GM12878 (cell line): ENCODE results near the gene CLEC16A. TPM values are rescaled to one million over a fixed set of nuclear protein-coding genes. Genes with fewer than 3 reads are reported as not detected.

Source experiments
- ATAC-seq: fragments of 200-7000 bp; cut with Tn5 transposase; 3 replicates; pipeline ENCODE4 v1.9.1; 2020; ENCODE audit warnings: mild to moderate bottlenecking, moderate library complexity
- BruUV-seq: library from RNA; stranded (reverse); fragments of 400-500 nt; replicated peaks from 2 replicates; lab custom pipeline; 2021; lab: Mats Ljungman, UMichigan
- CTCF ChIA-PET: fragments of 300-600 bp; sonication (Branson Sonifier 250); formaldehyde crosslinking; extraction: SDS; loops from one replicate; lab custom pipeline; 2021; ENCODE audit warnings: inconsistent platforms; lab: Yijun Ruan, JAX
- POLR2A ChIA-PET: fragments of 350-600 bp; formaldehyde crosslinking; extraction: SDS; loops from one replicate; lab custom pipeline; 2021; ENCODE audit warnings: inconsistent platforms; lab: Charles Lee
- RAD21 ChIA-PET: fragments of 300-600 bp; sonication (Branson Sonifier 250); formaldehyde crosslinking; loops from one replicate; lab custom pipeline; 2023; ENCODE audit warnings: antibody characterized with exemption; ENCODE audit not compliant: unreplicated experiment; lab: Charles Lee
- SMC1A ChIA-PET: fragments of 300-600 bp; sonication (Branson Sonifier 250); formaldehyde crosslinking; loops from one replicate; lab custom pipeline; 2023; ENCODE audit not compliant: unreplicated experiment, uncharacterized antibody; lab: Charles Lee
- DNase-seq: peaks from one replicate; pipeline ENCODE4 v3.0.0-alpha.2; 2011; ENCODE audit warnings: low read depth, low spot score
- FAIRE-seq: peaks from 3 replicates; lab custom pipeline; 2011; peaks lifted over from hg19 to GRCh38; lab: Jason Lieb, UNC
- H2AFZ ChIP-seq: 2 replicates; pipeline ENCODE4 v1.6.0; 2011; ENCODE audit warnings: low read depth, low read length, control low read depth; ENCODE audit not compliant: control insufficient read depth
- H3K27ac ChIP-seq: 2 replicates; pipeline ENCODE4 v1.5.1; 2011; ENCODE audit warnings: control low read depth; ENCODE audit not compliant: control insufficient read depth, insufficient read depth
- H3K27me3 ChIP-seq, 2 experiments: replicated peaks in 1 of 2; 2 replicates each; pipeline versions ENCODE4 v1.6.0 to v1.6.1; 2011; ENCODE audit warnings: low read length in 1 of 2; ENCODE audit not compliant: control insufficient read depth in 2 of 2, insufficient read depth in 2 of 2
- H3K36me3 ChIP-seq, 2 experiments: 2 replicates each; pipeline ENCODE4 v1.5.1; 2011; ENCODE audit warnings: low read length in 1 of 2; ENCODE audit not compliant: control insufficient read depth in 2 of 2, insufficient read depth in 2 of 2
- H3K4me1 ChIP-seq: 2 replicates; pipeline ENCODE4 v1.6.1; 2011; ENCODE audit warnings: mild to moderate bottlenecking, low read length, moderate library complexity, mixed read lengths; ENCODE audit not compliant: control insufficient read depth, insufficient read depth
- H3K4me2 ChIP-seq: 2 replicates; pipeline ENCODE4 v1.6.0; 2011; ENCODE audit warnings: control low read depth; ENCODE audit not compliant: control insufficient read depth, insufficient read depth
- H3K4me3 ChIP-seq: fragments of 200-600 bp; sonication (generic); 2 replicates; pipeline ENCODE4 v1.5.1; 2016
- H3K79me2 ChIP-seq: 2 replicates; pipeline ENCODE4 v1.6.0; 2011; ENCODE audit warnings: low read length; ENCODE audit not compliant: control insufficient read depth, insufficient read depth
- H3K9ac ChIP-seq: 2 replicates; pipeline ENCODE4 v1.8.0; 2011; ENCODE audit warnings: low read length, control low read depth, mixed read lengths; ENCODE audit not compliant: control insufficient read depth, insufficient read depth
- H3K9me3 ChIP-seq: replicated peaks from 3 replicates; pipeline ENCODE4 v1.5.1; 2011; ENCODE audit warnings: mild to moderate bottlenecking, low read length; ENCODE audit not compliant: control insufficient read depth, insufficient read depth
- H4K20me1 ChIP-seq: 2 replicates; pipeline ENCODE4 v1.6.0; 2011; ENCODE audit not compliant: control insufficient read depth, insufficient read depth
- MEF2A ChIP-seq: IDR thresholded peaks from 2 replicates; pipeline ENCODE4 v1.6.1; 2011; ENCODE audit warnings: low read depth, mild to moderate bottlenecking, low read length, moderate library complexity; ENCODE audit not compliant: insufficient read depth
- WGBS: methylation state at CpG from one replicate; pipeline ENCODE4 v1.1.6; 2016; ENCODE audit warnings: low lambda C conversion rate; ENCODE audit not compliant: insufficient replicate concordance, insufficient coverage; ENCODE audit errors: missing lambda C conversion rate; 5-methylcytosine and 5-hydroxymethylcytosine counted together
- in situ Hi-C: fragments of 300-500 bp; cut with MboI; formaldehyde crosslinking; loops from 9 replicates; pipeline ENCODE4 v1.14.3; 2018; ENCODE audit warnings: mixed read lengths
- intact Hi-C: fragments of 100-400 bp; cut with micrococcal nuclease; formaldehyde crosslinking; loops from one replicate; pipeline ENCODE4 v1.14.2; 2022; ENCODE audit not compliant: unreplicated experiment
- polyA plus RNA-seq, 11 experiments: library from polyadenylated mRNA; depleted of rRNA in 4 of 11; unstranded in 6 of 11; stranded (reverse) in 5 of 11; fragments of >200 nt; fragmentation: Nextera tagmentation in 4 of 11; fragmentation: Illumina TruSeq in 1 of 11; extraction: Ambion mirVana in 4 of 11; extraction: Trizol in 1 of 11; gene quantifications; 1 replicate in 1 of 11; 2 replicates in 10 of 11; pipeline versions ENCODE4 v1.2.1 to v1.2.3, GENCODE V29; 2011 to 2016; ENCODE audit warnings: inconsistent platforms in 2 of 11, missing spikeins in 2 of 11, low read depth in 1 of 11
- total RNA-seq, 4 experiments: library from RNA; depleted of rRNA in 3 of 4; stranded (reverse); fragments of >200 nt in 3 of 4; fragmentation: Illumina TruSeq in 1 of 4; extraction: Trizol in 1 of 4; gene quantifications; 2 replicates each; pipeline versions ENCODE4 v1.2.1 to v1.2.3, GENCODE V29; 2013 to 2021
- TF ChIP-seq, protein P1 (sequence below): fragments of 450-650 bp; IDR thresholded peaks from 2 replicates; pipeline ENCODE4 v1.6.1; 2017; ENCODE audit warnings: mild to moderate bottlenecking, moderate library complexity
- TF ChIP-seq, protein P2 (sequence below): IDR thresholded peaks from 2 replicates; pipeline ENCODE4 v1.6.1; 2012; ENCODE audit warnings: low read depth, low read length, improper control_type of control experiment

Gene CLEC16A
- total and polyA plus RNA-seq, 10 of the 15 experiments (the other 5 are each of a cell fraction or from before 2014, with no cell fraction given): 1.5 to 28.8 (median 19.2) TPM

DNA sequence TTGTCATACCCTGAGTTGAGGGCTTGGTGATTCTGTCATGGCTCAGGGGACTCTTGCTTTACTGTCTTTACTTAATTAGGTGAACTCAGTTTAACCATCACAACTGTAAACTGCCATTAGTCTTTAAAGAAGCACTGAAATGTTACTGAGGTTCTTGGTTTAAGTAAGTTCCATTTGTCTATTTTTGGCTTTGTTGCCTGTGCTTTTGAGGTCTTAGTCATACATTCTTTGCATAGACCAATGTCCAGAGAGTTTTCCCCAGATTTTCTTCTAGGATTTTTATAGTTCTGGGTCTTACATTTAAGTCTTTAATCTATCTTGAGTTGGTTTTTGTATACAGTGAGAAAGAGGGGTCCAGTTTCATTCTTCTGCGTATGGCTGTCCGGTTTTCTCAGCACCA, 174.1 kb downstream of the CLEC16A start:
- 51% methylated on average over 2 of the region's 2 CpGs for WGBS
- Histone ChIP-seq H3K9ac (peak overlapping the region; percentile 16; the same call in 1 of the 2 replicates), H4K20me1 (no peaks in the 10 kb centered on the region), H2AFZ (no peak overlapping the region), H3K36me3 (peaks cover 0 to 4% of the 10 kb centered on the region in 2 experiments; a peak in 3 of 4 replicates), H3K27me3 (no peaks in the 10 kb centered on the region), H3K9me3 (no peaks in the 10 kb centered on the region), H3K79me2 (no peaks in the 10 kb centered on the region), H3K4me2 (no peak overlapping the region), H3K27ac (peak overlapping the region; percentile 66), H3K4me3 (no peak overlapping the region), H3K4me1 (peaks cover 31% of the 10 kb centered on the region)
- SMC1A ChIA-PET: interaction anchor here (1.1 to 1.7 kb wide), 6 partner anchors 13 to 169 kb away, joined by 3 to 15 read pairs (median 4); no protein-coding TSS in a partner anchor
- no TSS peak for BruUV-seq
- 0 out of 2 replicates have a peak, but pooled peaks have one; percentile 54 for TF ChIP-seq MEF2A
- TF ChIP-seq, protein P1, sequence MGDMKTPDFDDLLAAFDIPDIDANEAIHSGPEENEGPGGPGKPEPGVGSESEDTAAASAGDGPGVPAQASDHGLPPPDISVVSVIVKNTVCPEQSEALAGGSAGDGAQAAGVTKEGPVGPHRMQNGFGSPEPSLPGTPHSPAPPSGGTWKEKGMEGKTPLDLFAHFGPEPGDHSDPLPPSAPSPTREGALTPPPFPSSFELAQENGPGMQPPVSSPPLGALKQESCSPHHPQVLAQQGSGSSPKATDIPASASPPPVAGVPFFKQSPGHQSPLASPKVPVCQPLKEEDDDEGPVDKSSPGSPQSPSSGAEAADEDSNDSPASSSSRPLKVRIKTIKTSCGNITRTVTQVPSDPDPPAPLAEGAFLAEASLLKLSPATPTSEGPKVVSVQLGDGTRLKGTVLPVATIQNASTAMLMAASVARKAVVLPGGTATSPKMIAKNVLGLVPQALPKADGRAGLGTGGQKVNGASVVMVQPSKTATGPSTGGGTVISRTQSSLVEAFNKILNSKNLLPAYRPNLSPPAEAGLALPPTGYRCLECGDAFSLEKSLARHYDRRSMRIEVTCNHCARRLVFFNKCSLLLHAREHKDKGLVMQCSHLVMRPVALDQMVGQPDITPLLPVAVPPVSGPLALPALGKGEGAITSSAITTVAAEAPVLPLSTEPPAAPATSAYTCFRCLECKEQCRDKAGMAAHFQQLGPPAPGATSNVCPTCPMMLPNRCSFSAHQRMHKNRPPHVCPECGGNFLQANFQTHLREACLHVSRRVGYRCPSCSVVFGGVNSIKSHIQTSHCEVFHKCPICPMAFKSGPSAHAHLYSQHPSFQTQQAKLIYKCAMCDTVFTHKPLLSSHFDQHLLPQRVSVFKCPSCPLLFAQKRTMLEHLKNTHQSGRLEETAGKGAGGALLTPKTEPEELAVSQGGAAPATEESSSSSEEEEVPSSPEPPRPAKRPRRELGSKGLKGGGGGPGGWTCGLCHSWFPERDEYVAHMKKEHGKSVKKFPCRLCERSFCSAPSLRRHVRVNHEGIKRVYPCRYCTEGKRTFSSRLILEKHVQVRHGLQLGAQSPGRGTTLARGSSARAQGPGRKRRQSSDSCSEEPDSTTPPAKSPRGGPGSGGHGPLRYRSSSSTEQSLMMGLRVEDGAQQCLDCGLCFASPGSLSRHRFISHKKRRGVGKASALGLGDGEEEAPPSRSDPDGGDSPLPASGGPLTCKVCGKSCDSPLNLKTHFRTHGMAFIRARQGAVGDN: peak; percentile 41; the same call in 1 of the 2 replicates
- TF ChIP-seq, protein P2, sequence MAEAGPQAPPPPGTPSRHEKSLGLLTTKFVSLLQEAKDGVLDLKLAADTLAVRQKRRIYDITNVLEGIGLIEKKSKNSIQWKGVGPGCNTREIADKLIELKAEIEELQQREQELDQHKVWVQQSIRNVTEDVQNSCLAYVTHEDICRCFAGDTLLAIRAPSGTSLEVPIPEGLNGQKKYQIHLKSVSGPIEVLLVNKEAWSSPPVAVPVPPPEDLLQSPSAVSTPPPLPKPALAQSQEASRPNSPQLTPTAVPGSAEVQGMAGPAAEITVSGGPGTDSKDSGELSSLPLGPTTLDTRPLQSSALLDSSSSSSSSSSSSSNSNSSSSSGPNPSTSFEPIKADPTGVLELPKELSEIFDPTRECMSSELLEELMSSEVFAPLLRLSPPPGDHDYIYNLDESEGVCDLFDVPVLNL: no peak
- DNase-seq: no peak
- POLR2A ChIA-PET: no interaction called here
- ATAC-seq: peak; percentile 40
- CTCF ChIA-PET: interaction anchor here (0.6 kb wide), 1 partner anchor 127 kb away, joined by 3 read pairs; no protein-coding TSS in a partner anchor
- RAD21 ChIA-PET: interaction anchor here (1.2 to 2.1 kb wide), 9 partner anchors 11 to 238 kb away, joined by 3 to 10 read pairs (median 4); partner anchors contain the start of gene SOCS1
- FAIRE-seq: no peak
- intact Hi-C loops: loop anchor here (5.0 kb wide), 1 partner anchor 64 kb away; no protein-coding TSS in a partner anchor
- in situ Hi-C loops: no loop called here
